Vagina (tissue), 2 donors: Measurements from ENCODE around the gene HAS3. TPM values are rescaled to one million over a fixed set of nuclear protein-coding genes. Genes with fewer than 3 reads are reported as not detected.

ENCODE experiments used
- DNase-seq, 2 donors: peaks; one replicate each; pipeline ENCODE4 v3.0.0-alpha.2; 2017; ENCODE audit errors: extremely low spot score in 2 of 2
- H3K27ac ChIP-seq: fragments of 200-600 bp; sonication (generic); one replicate; pipeline ENCODE4 v1.5.1; 2019
- H3K27me3 ChIP-seq: fragments of 200-600 bp; sonication (generic); one replicate; pipeline ENCODE4 v1.5.1; 2019
- H3K36me3 ChIP-seq, 2 donors: fragments of 200-600 bp; sonication (generic); one replicate each; pipeline ENCODE4 v1.5.1; 2017 to 2019
- H3K4me1 ChIP-seq: fragments of 200-600 bp; sonication (generic); one replicate; pipeline ENCODE4 v1.5.1; 2019
- H3K4me3 ChIP-seq, 2 donors: fragments of 200-600 bp; sonication (generic); 1 replicate in 1 of 2; 2 replicates in 1 of 2; pipeline ENCODE4 v1.5.1; 2016 to 2019
- H3K9me3 ChIP-seq: fragments of 200-600 bp; sonication (generic); one replicate; pipeline ENCODE4 v1.5.1; 2019
- POLR2A ChIP-seq, 2 donors: fragments of 450-650 bp; IDR thresholded peaks; one replicate each; pipeline ENCODE4 v1.6.1; 2017; ENCODE audit warnings: antibody characterized with exemption in 2 of 2, mild to moderate bottlenecking in 2 of 2, moderate library complexity in 2 of 2
- POLR2AphosphoS5 ChIP-seq, 2 donors: sonication (generic); formaldehyde crosslinking; IDR thresholded peaks; one replicate each; pipeline ENCODE4 v1.9.0; 2017; ENCODE audit warnings: antibody characterized with exemption in 2 of 2, mild to moderate bottlenecking in 2 of 2, low read depth in 1 of 2; ENCODE audit not compliant: insufficient read depth in 1 of 2
- intact Hi-C: fragments of 100-400 bp; cut with DNase I; formaldehyde crosslinking; loops from one replicate; pipeline ENCODE4 v1.15.1; 2023
- total RNA-seq: library from RNA; depleted of rRNA; stranded (reverse); fragments of >200 nt; gene quantifications from one replicate; pipeline ENCODE4 v1.2.3, GENCODE V29; 2016
- TF ChIP-seq, protein P1 (sequence below), 3 experiments: fragments of 450-650 bp in 2 of 3; fragments of 200-600 bp in 1 of 3; sonication (generic) in 1 of 3; IDR thresholded peaks; one replicate each; pipeline ENCODE4 v1.5.1; 2017 to 2019; ENCODE audit warnings: antibody characterized with exemption in 3 of 3, mild to moderate bottlenecking in 2 of 3, moderate library complexity in 2 of 3

Gene HAS3
- total RNA-seq, 1 donor from 2014 or later = 25.8 TPM

DNA sequence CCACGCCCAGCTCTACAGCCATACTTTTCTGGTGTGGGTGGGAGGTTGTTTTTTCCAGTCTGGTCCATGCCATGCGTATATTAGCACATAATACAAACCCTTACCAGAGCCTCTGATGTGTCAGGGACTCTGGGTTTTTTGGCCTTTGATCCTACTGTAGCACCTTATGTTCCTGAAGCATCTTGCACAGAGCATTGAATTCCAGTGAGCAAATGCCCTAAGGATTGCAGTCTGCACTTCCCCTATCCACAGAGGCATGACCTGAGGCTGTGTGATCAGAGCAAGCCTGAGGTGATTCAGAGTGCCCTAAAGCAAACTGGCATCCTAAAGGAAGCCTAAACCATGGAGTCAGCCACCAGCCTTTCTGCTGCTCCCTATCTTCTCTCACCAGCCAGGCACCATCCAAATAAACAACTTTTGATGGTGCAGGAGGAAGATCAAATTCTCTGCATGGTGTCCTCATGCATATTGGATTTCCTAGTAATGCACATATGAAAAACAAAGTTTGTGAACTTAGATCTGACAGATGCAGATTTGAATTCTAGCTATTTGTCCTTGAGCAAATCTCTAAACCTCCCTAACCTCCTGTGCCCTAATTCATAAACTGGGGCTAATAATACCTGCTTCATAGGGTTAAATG lies 41.2 kb upstream of the HAS3 start:
- H3K27ac ChIP-seq = no peak overlapping the region
- intact Hi-C loops = no loop called here
- no peaks in the 10 kb centered on the region for H3K4me1 ChIP-seq
- H3K36me3 ChIP-seq = no peaks in the 10 kb centered on the region
- no peak for DNase-seq
- no peak for TF ChIP-seq POLR2A (IDR thresholded peaks at IDR 0.05)
- H3K9me3 ChIP-seq = no peaks in the 10 kb centered on the region
- H3K4me3 ChIP-seq = no peak overlapping the region
- H3K27me3 ChIP-seq = no peaks in the 10 kb centered on the region

DNA sequence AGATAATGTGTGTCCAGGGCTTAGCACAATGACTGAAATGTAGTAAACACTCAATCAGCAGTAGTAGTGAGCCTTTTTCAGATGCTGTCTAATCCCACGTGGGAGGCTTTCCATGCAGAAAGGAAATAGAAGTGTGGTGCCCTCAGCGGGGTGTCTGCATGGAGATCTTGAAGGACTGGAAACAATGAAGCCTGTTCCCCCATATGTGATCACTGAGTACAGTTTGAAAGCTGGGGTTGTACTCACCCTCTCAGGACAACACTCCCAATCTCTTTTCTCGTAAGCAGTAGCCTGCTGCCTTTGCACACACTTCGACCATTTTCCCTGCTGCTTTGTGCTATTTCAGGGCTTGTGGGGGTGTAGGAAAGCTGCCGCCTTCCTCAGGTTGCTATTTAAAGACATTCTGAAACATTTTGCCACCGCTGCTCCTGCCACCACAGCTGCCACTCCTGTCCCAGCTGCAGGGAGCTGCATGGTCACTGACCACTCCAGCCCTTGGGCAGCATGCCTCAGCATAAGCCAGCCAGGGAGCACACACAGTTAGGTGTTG lies 40.6 kb upstream of the HAS3 start:
- no peak for DNase-seq
- TF ChIP-seq POLR2A (IDR thresholded peaks at IDR 0.05) (no peak), POLR2AphosphoS5 (IDR thresholded peaks at IDR 0.05; ENCODE audit: insufficient read depth in 1 of 2, low read depth in 1 of 2) (no peak)
- TF ChIP-seq, protein P1, sequence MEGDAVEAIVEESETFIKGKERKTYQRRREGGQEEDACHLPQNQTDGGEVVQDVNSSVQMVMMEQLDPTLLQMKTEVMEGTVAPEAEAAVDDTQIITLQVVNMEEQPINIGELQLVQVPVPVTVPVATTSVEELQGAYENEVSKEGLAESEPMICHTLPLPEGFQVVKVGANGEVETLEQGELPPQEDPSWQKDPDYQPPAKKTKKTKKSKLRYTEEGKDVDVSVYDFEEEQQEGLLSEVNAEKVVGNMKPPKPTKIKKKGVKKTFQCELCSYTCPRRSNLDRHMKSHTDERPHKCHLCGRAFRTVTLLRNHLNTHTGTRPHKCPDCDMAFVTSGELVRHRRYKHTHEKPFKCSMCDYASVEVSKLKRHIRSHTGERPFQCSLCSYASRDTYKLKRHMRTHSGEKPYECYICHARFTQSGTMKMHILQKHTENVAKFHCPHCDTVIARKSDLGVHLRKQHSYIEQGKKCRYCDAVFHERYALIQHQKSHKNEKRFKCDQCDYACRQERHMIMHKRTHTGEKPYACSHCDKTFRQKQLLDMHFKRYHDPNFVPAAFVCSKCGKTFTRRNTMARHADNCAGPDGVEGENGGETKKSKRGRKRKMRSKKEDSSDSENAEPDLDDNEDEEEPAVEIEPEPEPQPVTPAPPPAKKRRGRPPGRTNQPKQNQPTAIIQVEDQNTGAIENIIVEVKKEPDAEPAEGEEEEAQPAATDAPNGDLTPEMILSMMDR (IDR thresholded peaks at IDR 0.05) = no peak
- Histone ChIP-seq H3K27ac (no peak overlapping the region), H3K27me3 (no peaks in the 10 kb centered on the region), H3K4me1 (no peaks in the 10 kb centered on the region), H3K36me3 (no peaks in the 10 kb centered on the region), H3K4me3 (no peak overlapping the region), H3K9me3 (no peaks in the 10 kb centered on the region)
- intact Hi-C loops = no loop called here

DNA sequence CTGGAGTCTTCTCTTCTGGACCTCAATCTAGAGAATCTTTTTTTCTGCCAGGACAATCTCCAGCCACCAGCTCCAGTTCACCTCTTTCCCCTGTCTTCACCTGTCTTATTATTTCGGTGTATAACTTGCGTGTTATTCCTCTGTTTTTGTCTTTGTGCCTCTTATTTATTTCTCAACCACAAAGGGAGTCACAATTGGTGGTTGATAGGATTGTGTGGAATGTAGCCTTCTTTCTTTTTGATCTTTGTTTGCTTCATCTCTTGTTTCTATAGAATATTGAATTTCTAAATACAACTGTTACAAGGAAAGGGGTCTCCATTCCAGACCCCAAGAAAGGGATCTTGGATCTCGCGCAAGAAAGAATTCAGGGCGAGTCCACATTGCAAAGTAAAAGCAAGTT lies 35.9 kb upstream of the HAS3 start:
- no peak for TF ChIP-seq POLR2A (IDR thresholded peaks at IDR 0.05)
- TF ChIP-seq, protein P1 (IDR thresholded peaks at IDR 0.05) = no peak
- H3K9me3 ChIP-seq = no peaks in the 10 kb centered on the region
- DNase-seq = no peak
- H3K4me1 ChIP-seq = no peaks in the 10 kb centered on the region
- intact Hi-C loops = no loop called here
- no peaks in the 10 kb centered on the region for H3K27me3 ChIP-seq
- H3K27ac ChIP-seq = no peak overlapping the region
- no peaks in the 10 kb centered on the region for H3K36me3 ChIP-seq
- no peak overlapping the region for H3K4me3 ChIP-seq

DNA sequence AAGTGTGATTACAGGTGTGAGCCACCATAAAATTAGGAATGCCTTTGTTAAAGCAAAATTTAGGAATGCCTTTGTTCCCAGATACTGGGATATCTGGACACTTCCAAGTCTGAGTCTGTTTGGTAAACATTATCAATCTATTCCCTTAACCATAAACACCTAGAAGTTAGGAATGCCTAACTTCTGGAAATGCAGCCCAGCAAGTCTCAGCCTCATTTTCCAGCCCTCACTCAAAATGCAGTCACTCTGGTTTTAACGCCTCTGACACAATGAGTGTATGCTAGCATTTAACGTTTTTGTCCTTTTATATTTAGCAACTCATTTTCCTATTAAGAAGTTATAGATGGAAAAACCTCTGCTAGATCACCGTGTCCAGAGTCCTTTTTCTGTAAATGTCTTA lies 34.4 kb upstream of the HAS3 start:
- Histone ChIP-seq H3K9me3 (no peaks in the 10 kb centered on the region), H3K4me3 (no peak overlapping the region), H3K27ac (no peak overlapping the region), H3K4me1 (no peaks in the 10 kb centered on the region), H3K36me3 (no peaks in the 10 kb centered on the region), H3K27me3 (no peaks in the 10 kb centered on the region)
- intact Hi-C loops = no loop called here
- TF ChIP-seq POLR2AphosphoS5 (IDR thresholded peaks at IDR 0.05; ENCODE audit: insufficient read depth in 1 of 2, low read depth in 1 of 2) = no peak
- TF ChIP-seq, protein P1 (IDR thresholded peaks at IDR 0.05) = no peak
- TF ChIP-seq POLR2A (IDR thresholded peaks at IDR 0.05) = no peak
- no peak for DNase-seq

DNA sequence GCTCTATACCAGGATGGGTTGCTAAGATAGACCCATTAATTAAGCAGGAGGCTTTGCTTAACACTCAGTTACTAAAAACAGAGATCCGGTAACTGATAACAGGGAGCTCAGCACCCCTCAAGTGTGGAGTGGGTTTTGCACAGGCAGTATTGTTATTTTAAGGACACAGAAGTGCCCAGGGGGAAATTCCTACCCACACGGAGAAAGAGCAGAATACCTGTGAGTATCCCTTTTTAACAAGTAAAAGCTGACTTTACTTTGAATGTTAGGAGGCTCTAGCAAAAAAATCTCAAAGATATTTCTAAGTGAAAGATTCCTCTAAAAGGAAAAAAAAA lies 32.8 kb upstream of the HAS3 start:
- H3K27me3 ChIP-seq = no peaks in the 10 kb centered on the region
- no peaks in the 10 kb centered on the region for H3K4me1 ChIP-seq
- intact Hi-C loops = no loop called here
- H3K4me3 ChIP-seq = no peak overlapping the region
- no peak for DNase-seq
- H3K36me3 ChIP-seq = no peaks in the 10 kb centered on the region
- H3K9me3 ChIP-seq = no peaks in the 10 kb centered on the region
- TF ChIP-seq, protein P1 (IDR thresholded peaks at IDR 0.05) = no peak
- TF ChIP-seq POLR2AphosphoS5 (IDR thresholded peaks at IDR 0.05; ENCODE audit: insufficient read depth in 1 of 2, low read depth in 1 of 2) (no peak), POLR2A (IDR thresholded peaks at IDR 0.05) (no peak)
- no peak overlapping the region for H3K27ac ChIP-seq
